ENCODE measurements around the gene MDM2. TPM values are rescaled to one million over a fixed set of nuclear protein-coding genes. Genes with fewer than 3 reads are reported as not detected.

Gene MDM2
- total and polyA plus RNA-seq, 9 of the 15 experiments (the other 6 are each of a cell fraction or from before 2014, with no cell fraction given): 13.6 to 100 (median 49.0) TPM

DNA sequence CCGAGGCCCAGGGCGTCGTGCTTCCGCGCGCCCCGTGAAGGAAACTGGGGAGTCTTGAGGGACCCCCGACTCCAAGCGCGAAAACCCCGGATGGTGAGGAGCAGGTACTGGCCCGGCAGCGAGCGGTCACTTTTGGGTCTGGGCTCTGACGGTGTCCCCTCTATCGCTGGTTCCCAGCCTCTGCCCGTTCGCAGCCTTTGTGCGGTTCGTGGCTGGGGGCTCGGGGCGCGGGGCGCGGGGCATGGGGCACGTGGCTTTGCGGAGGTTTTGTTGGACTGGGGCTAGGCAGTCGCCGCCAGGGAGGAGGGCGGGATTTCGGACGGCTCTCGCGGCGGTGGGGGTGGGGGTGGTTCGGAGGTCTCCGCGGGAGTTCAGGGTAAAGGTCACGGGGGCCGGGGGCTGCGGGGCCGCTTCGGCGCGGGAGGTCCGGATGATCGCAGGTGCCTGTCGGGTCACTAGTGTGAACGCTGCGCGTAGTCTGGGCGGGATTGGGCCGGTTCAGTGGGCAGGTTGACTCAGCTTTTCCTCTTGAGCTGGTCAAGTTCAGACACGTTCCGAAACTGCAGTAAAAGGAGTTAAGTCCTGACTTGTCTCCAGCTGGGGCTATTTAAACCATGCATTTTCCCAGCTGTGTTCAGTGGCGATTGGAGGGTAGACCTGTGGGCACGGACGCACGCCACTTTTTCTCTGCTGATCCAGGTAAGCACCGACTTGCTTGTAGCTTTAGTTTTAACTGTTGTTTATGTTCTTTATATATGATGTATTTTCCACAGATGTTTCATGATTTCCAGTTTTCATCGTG, 612 bp downstream of the MDM2 start:
- ChIA-PET POLR2A (interaction anchor here (0.7 to 3.2 kb wide), 13 partner anchors 10 to 425 kb away, joined by 3 to 41 read pairs (median 5); partner anchors contain the start of genes RAP1B and SLC35E3), CTCF (ENCODE audit: low intra/inter-chr PET ratio) (no interaction called here)
- Histone ChIP-seq H3K9me3 (replicated peaks; ENCODE audit: control insufficient read depth, insufficient read depth, low read depth, low read length) (no peaks in the 10 kb centered on the region), H3K79me2 (ENCODE audit: control insufficient read depth, insufficient read depth, low read length) (peaks cover 57% of the 10 kb centered on the region), H3K27me3 (ENCODE audit: control insufficient read depth in 2 of 2, insufficient read depth in 2 of 2, low read length in 2 of 2) (no peaks in the 10 kb centered on the region), H2AFZ (ENCODE audit: low read depth, low read length) (peak overlapping the region; percentile 86), H3K36me3 (ENCODE audit: control insufficient read depth, insufficient read depth, low read length) (peaks cover 38% of the 10 kb centered on the region), H4K20me1 (replicated peaks; ENCODE audit: control insufficient read depth, insufficient read depth, low read length) (peaks cover 5% of the 10 kb centered on the region; the same call in 1 of the 2 replicates), H3K9me1 (ENCODE audit: control insufficient read depth, insufficient read depth, low read length) (no peaks in the 10 kb centered on the region), H3K27ac (ENCODE audit: extremely low read depth, low read depth, low read length) (peak overlapping the region; percentile 99), H3K4me1 (replicated peaks in 1 of 2; ENCODE audit: control insufficient read depth in 2 of 2, insufficient read depth in 2 of 2, low read length in 2 of 2) (peaks cover 14 to 28% of the 10 kb centered on the region in 2 experiments), H3K4me3 (peak overlapping the region; percentile 95), H3K4me2 (ENCODE audit: insufficient read depth, low read length) (peak overlapping the region; percentile 90), H3K9ac (ENCODE audit: insufficient read depth in 1 of 2, low read depth in 2 of 2, low read length in 2 of 2) (peak overlapping the region; percentile 99)
- under 1% methylated on average over 49 of the region's 61 CpGs for WGBS (ENCODE audit: insufficient coverage, low coverage, missing lambda C conversion rate)
- in situ Hi-C loops (cut with MboI): no loop called here
- intact Hi-C loops (cut with micrococcal nuclease): no loop called here
- FAIRE-seq (peak; percentile 77), ATAC-seq (peak; percentile 70), DNase-seq (ENCODE audit: extremely low read depth in 1 of 4, low spot score in 3 of 4) (peak; percentile 65 to 89 (median 69))
- TSS peak; percentile 47 for BruUV-seq (replicated peaks)
- no peak for TF ChIP-seq ZNF785 (CRISPR knock-in tag; IDR thresholded peaks at IDR 0.05)
- no peak for TF ChIP-seq ZFP1 (CRISPR knock-in tag; IDR thresholded peaks at IDR 0.05)
- no peak for TF ChIP-seq KAT8 (IDR thresholded peaks at IDR 0.05; ENCODE audit: low read depth)
- TF ChIP-seq ZEB2 (IDR thresholded peaks at IDR 0.05): no peak
- TF ChIP-seq, protein P1, sequence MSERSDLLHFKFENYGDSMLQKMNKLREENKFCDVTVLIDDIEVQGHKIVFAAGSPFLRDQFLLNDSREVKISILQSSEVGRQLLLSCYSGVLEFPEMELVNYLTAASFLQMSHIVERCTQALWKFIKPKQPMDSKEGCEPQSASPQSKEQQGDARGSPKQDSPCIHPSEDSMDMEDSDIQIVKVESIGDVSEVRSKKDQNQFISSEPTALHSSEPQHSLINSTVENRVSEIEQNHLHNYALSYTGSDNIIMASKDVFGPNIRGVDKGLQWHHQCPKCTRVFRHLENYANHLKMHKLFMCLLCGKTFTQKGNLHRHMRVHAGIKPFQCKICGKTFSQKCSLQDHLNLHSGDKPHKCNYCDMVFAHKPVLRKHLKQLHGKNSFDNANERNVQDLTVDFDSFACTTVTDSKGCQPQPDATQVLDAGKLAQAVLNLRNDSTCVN (CRISPR knock-in tag; IDR thresholded peaks at IDR 0.05): no peak
- no peak for TF ChIP-seq SP2 (IDR thresholded peaks at IDR 0.05; ENCODE audit: extremely low read depth, low read depth, low read length, poor library complexity, severe bottlenecking)
- TF ChIP-seq, protein P2, sequence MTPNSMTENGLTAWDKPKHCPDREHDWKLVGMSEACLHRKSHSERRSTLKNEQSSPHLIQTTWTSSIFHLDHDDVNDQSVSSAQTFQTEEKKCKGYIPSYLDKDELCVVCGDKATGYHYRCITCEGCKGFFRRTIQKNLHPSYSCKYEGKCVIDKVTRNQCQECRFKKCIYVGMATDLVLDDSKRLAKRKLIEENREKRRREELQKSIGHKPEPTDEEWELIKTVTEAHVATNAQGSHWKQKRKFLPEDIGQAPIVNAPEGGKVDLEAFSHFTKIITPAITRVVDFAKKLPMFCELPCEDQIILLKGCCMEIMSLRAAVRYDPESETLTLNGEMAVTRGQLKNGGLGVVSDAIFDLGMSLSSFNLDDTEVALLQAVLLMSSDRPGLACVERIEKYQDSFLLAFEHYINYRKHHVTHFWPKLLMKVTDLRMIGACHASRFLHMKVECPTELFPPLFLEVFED (CRISPR knock-in tag; conservative IDR thresholded peaks at IDR 0.05): no peak
- TF ChIP-seq ZBTB8A (IDR thresholded peaks at IDR 0.05; ENCODE audit: partially characterized antibody): no peak
- no peak for TF ChIP-seq ZKSCAN8 (CRISPR knock-in tag; IDR thresholded peaks at IDR 0.05)
- no peak for TF ChIP-seq SIRT6 (IDR thresholded peaks at IDR 0.05; ENCODE audit: low read depth, low read length)
- TF ChIP-seq, protein P3, sequence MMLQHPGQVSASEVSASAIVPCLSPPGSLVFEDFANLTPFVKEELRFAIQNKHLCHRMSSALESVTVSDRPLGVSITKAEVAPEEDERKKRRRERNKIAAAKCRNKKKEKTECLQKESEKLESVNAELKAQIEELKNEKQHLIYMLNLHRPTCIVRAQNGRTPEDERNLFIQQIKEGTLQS (IDR thresholded peaks at IDR 0.05): peak; percentile 62; the same call in 1 of the 2 replicates
- TF ChIP-seq, protein P3 (CRISPR knock-in tag; conservative IDR thresholded peaks at IDR 0.05): no peak
- TF ChIP-seq, protein P4, sequence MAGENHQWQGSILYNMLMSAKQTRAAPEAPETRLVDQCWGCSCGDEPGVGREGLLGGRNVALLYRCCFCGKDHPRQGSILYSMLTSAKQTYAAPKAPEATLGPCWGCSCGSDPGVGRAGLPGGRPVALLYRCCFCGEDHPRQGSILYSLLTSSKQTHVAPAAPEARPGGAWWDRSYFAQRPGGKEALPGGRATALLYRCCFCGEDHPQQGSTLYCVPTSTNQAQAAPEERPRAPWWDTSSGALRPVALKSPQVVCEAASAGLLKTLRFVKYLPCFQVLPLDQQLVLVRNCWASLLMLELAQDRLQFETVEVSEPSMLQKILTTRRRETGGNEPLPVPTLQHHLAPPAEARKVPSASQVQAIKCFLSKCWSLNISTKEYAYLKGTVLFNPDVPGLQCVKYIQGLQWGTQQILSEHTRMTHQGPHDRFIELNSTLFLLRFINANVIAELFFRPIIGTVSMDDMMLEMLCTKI (IDR thresholded peaks at IDR 0.05; ENCODE audit: partially characterized antibody): no peak
- no peak for TF ChIP-seq KAT7 (CRISPR knock-in tag; IDR thresholded peaks at IDR 0.05; ENCODE audit: borderline replicate concordance)
- no peak for TF ChIP-seq ZNF644 (tag; IDR thresholded peaks at IDR 0.05; ENCODE audit: low read depth)
- TF ChIP-seq ELF4 (CRISPR knock-in tag; IDR thresholded peaks at IDR 0.05): no peak
- no peak for TF ChIP-seq TCF3 (CRISPR knock-in tag; IDR thresholded peaks at IDR 0.05)
- no peak for TF ChIP-seq ZNF143 (CRISPR knock-in tag; IDR thresholded peaks at IDR 0.05)

Data from K562 (cell line).